ENCODE results near the gene COL6A2. TPM values are rescaled to one million over a fixed set of nuclear protein-coding genes. Genes with fewer than 3 reads are reported as not detected.
A peak's percentile ranks its signal among the peaks of the same experiment; 100 is the strongest.

The COL6A2 gene
- total RNA-seq, 1 donor from 2014 or later, result 18.5 TPM

DNA sequence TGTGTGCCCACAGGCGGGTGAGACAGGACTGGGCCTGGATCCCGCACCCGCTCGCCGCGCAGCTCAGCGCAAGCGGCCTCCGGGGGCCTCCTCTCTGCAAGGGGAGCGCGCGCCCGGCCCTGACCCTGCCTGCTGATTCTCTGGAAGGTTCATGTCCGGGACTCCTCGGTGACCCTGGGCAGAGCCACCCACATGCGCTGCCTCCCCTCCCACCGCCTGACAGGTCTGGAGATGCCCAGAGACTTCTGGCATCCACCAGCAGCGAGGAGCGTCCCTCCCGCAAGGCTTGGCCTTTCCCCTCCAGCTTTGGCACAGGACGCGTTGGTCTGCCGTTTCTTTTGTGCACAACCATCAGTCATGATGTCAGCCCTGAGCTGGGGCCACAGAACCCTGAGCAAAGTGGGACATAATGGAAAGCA, 42.0 kb upstream of the COL6A2 start:
- TF ChIP-seq, protein P1, sequence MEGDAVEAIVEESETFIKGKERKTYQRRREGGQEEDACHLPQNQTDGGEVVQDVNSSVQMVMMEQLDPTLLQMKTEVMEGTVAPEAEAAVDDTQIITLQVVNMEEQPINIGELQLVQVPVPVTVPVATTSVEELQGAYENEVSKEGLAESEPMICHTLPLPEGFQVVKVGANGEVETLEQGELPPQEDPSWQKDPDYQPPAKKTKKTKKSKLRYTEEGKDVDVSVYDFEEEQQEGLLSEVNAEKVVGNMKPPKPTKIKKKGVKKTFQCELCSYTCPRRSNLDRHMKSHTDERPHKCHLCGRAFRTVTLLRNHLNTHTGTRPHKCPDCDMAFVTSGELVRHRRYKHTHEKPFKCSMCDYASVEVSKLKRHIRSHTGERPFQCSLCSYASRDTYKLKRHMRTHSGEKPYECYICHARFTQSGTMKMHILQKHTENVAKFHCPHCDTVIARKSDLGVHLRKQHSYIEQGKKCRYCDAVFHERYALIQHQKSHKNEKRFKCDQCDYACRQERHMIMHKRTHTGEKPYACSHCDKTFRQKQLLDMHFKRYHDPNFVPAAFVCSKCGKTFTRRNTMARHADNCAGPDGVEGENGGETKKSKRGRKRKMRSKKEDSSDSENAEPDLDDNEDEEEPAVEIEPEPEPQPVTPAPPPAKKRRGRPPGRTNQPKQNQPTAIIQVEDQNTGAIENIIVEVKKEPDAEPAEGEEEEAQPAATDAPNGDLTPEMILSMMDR (conservative IDR thresholded peaks at IDR 0.05), result no peak
- H3K9me3 Mint-ChIP-seq, result peaks cover 8% of the 10 kb centered on the region

DNA sequence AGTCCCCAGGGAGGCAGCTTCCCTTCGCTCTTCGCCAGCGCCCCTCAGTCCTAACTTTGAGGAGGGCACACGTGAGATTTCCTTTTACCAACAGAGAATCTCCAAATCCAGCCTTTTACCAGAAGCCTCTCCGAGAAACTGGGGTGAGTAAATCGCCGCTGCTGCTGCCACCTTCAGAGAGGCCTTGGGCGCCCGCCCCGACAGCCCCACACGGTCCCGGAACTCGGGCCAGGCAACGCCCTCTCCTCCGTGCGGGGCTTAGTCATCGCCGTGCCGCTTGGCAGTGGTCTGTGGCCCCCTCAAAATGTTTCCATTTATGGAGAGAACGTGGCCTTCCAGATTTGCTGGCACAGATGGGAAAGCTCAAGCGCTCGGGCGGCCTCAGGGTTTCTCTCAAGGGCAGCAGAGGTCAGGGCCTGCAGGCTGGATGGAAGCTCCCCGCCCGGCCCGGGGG, 41.4 kb upstream of the COL6A2 start:
- H3K36me3 Mint-ChIP-seq (ENCODE audit: low read depth), result peaks cover 8% of the 10 kb centered on the region
- H3K27me3 Mint-ChIP-seq (ENCODE audit: low read depth), result no peaks in the 10 kb centered on the region
- no peak for DNase-seq (ENCODE audit: low read depth, low spot score)
- H3K27ac Mint-ChIP-seq (ENCODE audit: unreplicated experiment), result peak overlapping the region; percentile 62
- no peak overlapping the region for H3K4me3 Mint-ChIP-seq
- peaks cover 8% of the 10 kb centered on the region for H3K9me3 Mint-ChIP-seq
- TF ChIP-seq, protein P1 (conservative IDR thresholded peaks at IDR 0.05), result no peak
- peaks cover 20% of the 10 kb centered on the region for H3K4me1 Mint-ChIP-seq

More for the DNA sequence above, 42.0 kb upstream of the COL6A2 start:
- no peak overlapping the region for H3K4me3 Mint-ChIP-seq
- peaks cover 8% of the 10 kb centered on the region for H3K36me3 Mint-ChIP-seq (ENCODE audit: low read depth)
- peaks cover 20% of the 10 kb centered on the region for H3K4me1 Mint-ChIP-seq
- H3K27ac Mint-ChIP-seq (ENCODE audit: unreplicated experiment), result no peak overlapping the region
- DNase-seq (ENCODE audit: low read depth, low spot score), result no peak
- H3K27me3 Mint-ChIP-seq (ENCODE audit: low read depth), result no peaks in the 10 kb centered on the region

DNA sequence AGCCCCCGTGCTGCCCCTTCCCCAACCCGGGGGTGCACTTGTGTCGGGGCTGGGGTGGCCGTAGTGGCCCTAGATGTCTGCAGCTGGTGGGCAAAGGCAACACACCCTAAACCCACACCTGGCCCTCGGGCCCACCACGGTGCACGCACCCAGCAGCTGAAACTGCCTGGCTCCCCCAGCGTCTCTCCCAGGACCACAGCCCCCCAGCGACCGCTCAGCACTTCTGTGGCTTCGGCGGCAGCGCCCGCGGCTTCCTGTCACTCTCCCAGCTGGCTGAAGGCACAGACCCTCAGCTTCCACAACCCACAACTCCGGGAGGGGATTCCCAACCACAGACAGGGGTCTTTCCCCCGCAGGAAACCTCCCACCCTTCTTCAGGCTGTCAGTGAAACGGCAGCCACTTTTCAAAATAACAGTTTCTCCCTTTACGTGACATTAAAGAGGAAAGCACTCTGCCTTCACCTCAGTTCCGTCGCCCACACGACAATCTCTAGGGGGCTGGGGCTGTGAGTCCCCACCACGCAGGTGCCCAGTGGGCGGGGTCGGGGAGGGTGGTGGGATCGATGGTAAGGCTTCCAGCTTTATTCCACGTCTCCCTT, 40.7 kb upstream of the COL6A2 start:
- H3K27ac Mint-ChIP-seq (ENCODE audit: unreplicated experiment), result peak overlapping the region; percentile 57
- H3K36me3 Mint-ChIP-seq (ENCODE audit: low read depth), result peaks cover 8% of the 10 kb centered on the region
- peaks cover 11% of the 10 kb centered on the region for H3K9me3 Mint-ChIP-seq
- H3K4me1 Mint-ChIP-seq, result peaks cover 20% of the 10 kb centered on the region
- DNase-seq (ENCODE audit: low read depth, low spot score), result no peak
- TF ChIP-seq, protein P1 (conservative IDR thresholded peaks at IDR 0.05), result no peak
- H3K4me3 Mint-ChIP-seq, result no peak overlapping the region
- H3K27me3 Mint-ChIP-seq (ENCODE audit: low read depth), result no peaks in the 10 kb centered on the region

DNA sequence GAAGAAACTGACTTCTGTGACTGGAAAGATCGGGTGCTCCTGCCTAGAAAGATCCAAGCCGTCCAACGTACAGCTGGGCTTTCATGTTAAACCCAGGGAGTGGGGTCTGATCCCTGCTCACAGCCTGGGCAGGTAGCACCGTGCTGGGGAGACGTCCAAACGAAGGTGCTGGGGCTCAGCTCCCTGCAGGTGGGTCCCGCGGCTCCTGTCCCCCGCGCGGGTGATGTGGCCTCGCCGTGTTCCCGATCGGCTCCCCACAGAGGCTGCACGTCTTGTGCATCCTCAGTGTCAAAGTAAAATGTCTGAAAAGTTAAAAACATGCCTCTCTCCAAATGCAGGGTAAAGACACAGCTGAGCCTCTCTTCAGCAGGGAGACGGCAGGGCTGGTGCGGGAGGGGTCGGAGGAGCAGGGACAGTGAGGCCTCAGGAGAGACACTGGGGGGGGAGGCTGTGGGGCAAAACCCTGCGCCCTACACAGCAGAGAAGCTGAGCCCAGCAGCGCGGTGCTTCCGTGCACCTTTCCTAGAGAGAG, 40.1 kb upstream of the COL6A2 start:
- H3K9me3 Mint-ChIP-seq, result peaks cover 14% of the 10 kb centered on the region
- peak overlapping the region; percentile 62 for H3K27ac Mint-ChIP-seq (ENCODE audit: unreplicated experiment)
- peaks cover 20% of the 10 kb centered on the region for H3K4me1 Mint-ChIP-seq
- DNase-seq (ENCODE audit: low read depth, low spot score), result no peak
- peaks cover 8% of the 10 kb centered on the region for H3K36me3 Mint-ChIP-seq (ENCODE audit: low read depth)
- H3K4me3 Mint-ChIP-seq, result no peak overlapping the region
- H3K27me3 Mint-ChIP-seq (ENCODE audit: low read depth), result no peaks in the 10 kb centered on the region
- TF ChIP-seq, protein P1 (conservative IDR thresholded peaks at IDR 0.05), result no peak

DNA sequence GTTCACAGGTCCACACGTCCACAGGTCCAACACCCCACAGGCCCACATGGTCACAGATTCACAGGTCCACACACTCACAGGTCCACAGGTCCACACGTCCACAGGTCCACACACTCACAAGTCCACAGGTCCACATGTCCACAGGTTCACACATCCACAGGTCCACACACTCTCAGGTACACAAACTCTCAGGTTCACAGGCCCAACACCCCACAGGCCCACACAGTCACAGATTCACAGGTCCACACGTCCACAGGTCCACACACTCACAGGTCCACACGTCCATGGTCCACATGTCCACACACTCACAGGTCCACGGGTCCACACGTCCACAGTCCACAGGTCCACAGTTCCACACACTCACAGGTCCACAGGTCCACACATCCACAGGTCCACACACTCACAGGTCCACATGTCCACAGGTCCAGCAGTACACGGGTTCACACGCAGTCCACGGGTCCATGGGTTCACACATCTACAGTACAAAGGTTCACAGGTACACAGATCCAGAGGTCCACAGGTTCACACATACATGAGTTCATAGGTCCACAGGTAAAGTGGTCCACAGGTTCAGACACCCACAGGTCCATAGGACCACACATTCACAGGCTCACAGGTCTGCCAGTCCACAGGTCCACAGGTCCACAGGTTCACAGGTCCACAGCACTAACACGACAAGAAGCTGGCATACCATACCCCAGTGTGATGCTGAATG, 39.3 kb upstream of the COL6A2 start:
- no peak overlapping the region for H3K4me3 Mint-ChIP-seq
- peaks cover 20% of the 10 kb centered on the region for H3K4me1 Mint-ChIP-seq
- TF ChIP-seq, protein P1 (conservative IDR thresholded peaks at IDR 0.05), result no peak
- H3K36me3 Mint-ChIP-seq (ENCODE audit: low read depth), result peaks cover 8% of the 10 kb centered on the region
- peak overlapping the region; percentile 69 for H3K27ac Mint-ChIP-seq (ENCODE audit: unreplicated experiment)
- H3K9me3 Mint-ChIP-seq, result peaks cover 14% of the 10 kb centered on the region
- no peaks in the 10 kb centered on the region for H3K27me3 Mint-ChIP-seq (ENCODE audit: low read depth)
- no peak for DNase-seq (ENCODE audit: low read depth, low spot score)

Measured in neural crest cell (in vitro differentiated cells).